Smooth muscle cell (in vitro differentiated cells): ENCODE measurements around the gene MEOX2. TPM values are rescaled to one million over a fixed set of nuclear protein-coding genes. Genes with fewer than 3 reads are reported as not detected.

Experiments
- DNase-seq: peaks from one replicate; lab custom pipeline; 2025; ENCODE audit not compliant: unreplicated experiment; lab: John Stamatoyannopoulos, UW
- H2AFZ ChIP-seq: fragments of 200-600 bp; sonication (generic); 2 replicates; pipeline ENCODE4 v1.6.0; 2016; ENCODE audit warnings: antibody characterized with exemption, low read depth, mild to moderate bottlenecking
- H3F3A ChIP-seq: fragments of 200-600 bp; sonication (generic); 2 replicates; pipeline ENCODE4 v1.6.0; 2017; ENCODE audit warnings: antibody characterized with exemption, low read depth
- H3K27ac ChIP-seq: fragments of 200-600 bp; sonication (generic); 2 replicates; pipeline ENCODE4 v1.5.1; 2016; ENCODE audit warnings: low read depth, mild to moderate bottlenecking
- H3K27me3 ChIP-seq: fragments of 200-600 bp; sonication (generic); 2 replicates; pipeline ENCODE4 v1.6.1; 2016; ENCODE audit warnings: low read depth, mild to moderate bottlenecking
- H3K36me3 ChIP-seq: fragments of 200-600 bp; sonication (generic); 2 replicates; pipeline ENCODE4 v1.5.1; 2016; ENCODE audit warnings: low read depth
- H3K4me1 ChIP-seq: fragments of 200-600 bp; sonication (generic); 2 replicates; pipeline ENCODE4 v1.5.1; 2016; ENCODE audit warnings: low read depth
- H3K4me2 ChIP-seq: fragments of 200-600 bp; sonication (generic); 2 replicates; pipeline ENCODE4 v1.6.0; 2016; ENCODE audit warnings: mild to moderate bottlenecking
- H3K4me3 ChIP-seq: fragments of 200-600 bp; sonication (generic); 2 replicates; pipeline ENCODE4 v1.5.1; 2016; ENCODE audit warnings: mild to moderate bottlenecking
- H3K79me2 ChIP-seq: fragments of 200-600 bp; sonication (generic); 2 replicates; pipeline ENCODE4 v1.6.0; 2016; ENCODE audit warnings: low read depth, mild to moderate bottlenecking
- H3K9ac ChIP-seq: fragments of 200-600 bp; sonication (generic); 2 replicates; pipeline ENCODE4 v1.6.0; 2016; ENCODE audit warnings: low read depth
- H3K9me3 ChIP-seq: fragments of 200-600 bp; sonication (generic); replicated peaks from 2 replicates; pipeline ENCODE4 v1.5.1; 2016; ENCODE audit warnings: low read depth
- H4K20me1 ChIP-seq: fragments of 200-600 bp; sonication (generic); 2 replicates; pipeline ENCODE4 v1.6.0; 2016; ENCODE audit warnings: low read depth
- CTCF ChIP-seq: fragments of 200-600 bp; sonication (generic); IDR thresholded peaks from 2 replicates; pipeline ENCODE4 v1.5.1; 2017; ENCODE audit warnings: borderline replicate concordance, mild to moderate bottlenecking, antibody characterized with exemption; ENCODE audit not compliant: insufficient read depth, poor library complexity, severe bottlenecking
- WGBS: methylation state at CpG from one replicate; pipeline ENCODE4 v1.1.7; 2016; ENCODE audit warnings: low lambda C conversion rate; 5-methylcytosine and 5-hydroxymethylcytosine counted together
- polyA plus RNA-seq: library from polyadenylated mRNA; unstranded; fragments of >200 nt; fragmentation: Nextera tagmentation; extraction: Ambion mirVana; gene quantifications from 2 replicates; pipeline ENCODE4 v1.2.1, GENCODE V29; 2016
- total RNA-seq: library from RNA; depleted of rRNA; stranded (reverse); fragments of >200 nt; gene quantifications from 2 replicates; pipeline ENCODE4 v1.2.3, GENCODE V29; 2014

The MEOX2 gene
- total and polyA plus RNA-seq, 2 experiments from 2014 or later = 0.19 TPM; not detected in 1

GRCh38 chr7:15688279-15688626, 1.8 kb upstream of the MEOX2 start:
- peaks cover 81% of the 10 kb centered on the region for H3K27me3 ChIP-seq
- no peaks in the 10 kb centered on the region for H3F3A ChIP-seq
- H3K9ac ChIP-seq = no peak overlapping the region
- H3K4me1 ChIP-seq = peaks cover 24% of the 10 kb centered on the region
- no peaks in the 10 kb centered on the region for H3K36me3 ChIP-seq
- H3K4me2 ChIP-seq = peak overlapping the region; percentile 4
- no peak for TF ChIP-seq CTCF
- no peaks in the 10 kb centered on the region for H4K20me1 ChIP-seq
- H3K9me3 ChIP-seq = no peaks in the 10 kb centered on the region
- DNase-seq = no peak
- no peak overlapping the region for H3K27ac ChIP-seq
- H3K79me2 ChIP-seq = no peaks in the 10 kb centered on the region
- H2AFZ ChIP-seq = no peak overlapping the region
- WGBS = 9% methylated on average over 10 of the region's 10 CpGs
- H3K4me3 ChIP-seq = no peak overlapping the region

- DNase-seq = no peak
- no peak overlapping the region for H3K27ac ChIP-seq
- H4K20me1 ChIP-seq = no peaks in the 10 kb centered on the region
- WGBS = 8% methylated on average over 21 of the region's 21 CpGs
- H3K9ac ChIP-seq = no peak overlapping the region
- no peaks in the 10 kb centered on the region for H3F3A ChIP-seq
- peak overlapping the region; percentile 86 for H3K4me2 ChIP-seq
- H3K36me3 ChIP-seq = no peaks in the 10 kb centered on the region
- peaks cover 24% of the 10 kb centered on the region for H3K4me1 ChIP-seq
- no peaks in the 10 kb centered on the region for H3K9me3 ChIP-seq
- H3K4me3 ChIP-seq = no peak overlapping the region
- TF ChIP-seq CTCF = no peak
- H3K79me2 ChIP-seq = no peaks in the 10 kb centered on the region
- H3K27me3 ChIP-seq = peaks cover 87% of the 10 kb centered on the region
- no peak overlapping the region for H2AFZ ChIP-seq
Observed at GRCh38 chr7:15687546-15688278, 1.2 kb upstream of the MEOX2 start.

GRCh38 chr7:15686957-15687545, 568 bp upstream of the MEOX2 start:
- Histone ChIP-seq H3F3A (no peaks in the 10 kb centered on the region), H2AFZ (no peak overlapping the region), H3K4me3 (peak overlapping the region; percentile 43), H3K79me2 (no peaks in the 10 kb centered on the region), H3K4me2 (peak overlapping the region; percentile 86), H3K27ac (no peak overlapping the region), H3K9me3 (no peaks in the 10 kb centered on the region), H4K20me1 (no peaks in the 10 kb centered on the region), H3K4me1 (peaks cover 24% of the 10 kb centered on the region), H3K36me3 (no peaks in the 10 kb centered on the region), H3K9ac (no peak overlapping the region), H3K27me3 (peaks cover 93% of the 10 kb centered on the region)
- TF ChIP-seq CTCF = no peak
- no peak for DNase-seq
- 7% methylated on average over 30 of the region's 30 CpGs for WGBS
